ENCODE data around the gene ZBTB7B.

Gene ZBTB7B

GRCh38 chr1:155042789-155043188, 40.2 kb downstream of the ZBTB7B start:
- TF ChIP-seq, protein P1, sequence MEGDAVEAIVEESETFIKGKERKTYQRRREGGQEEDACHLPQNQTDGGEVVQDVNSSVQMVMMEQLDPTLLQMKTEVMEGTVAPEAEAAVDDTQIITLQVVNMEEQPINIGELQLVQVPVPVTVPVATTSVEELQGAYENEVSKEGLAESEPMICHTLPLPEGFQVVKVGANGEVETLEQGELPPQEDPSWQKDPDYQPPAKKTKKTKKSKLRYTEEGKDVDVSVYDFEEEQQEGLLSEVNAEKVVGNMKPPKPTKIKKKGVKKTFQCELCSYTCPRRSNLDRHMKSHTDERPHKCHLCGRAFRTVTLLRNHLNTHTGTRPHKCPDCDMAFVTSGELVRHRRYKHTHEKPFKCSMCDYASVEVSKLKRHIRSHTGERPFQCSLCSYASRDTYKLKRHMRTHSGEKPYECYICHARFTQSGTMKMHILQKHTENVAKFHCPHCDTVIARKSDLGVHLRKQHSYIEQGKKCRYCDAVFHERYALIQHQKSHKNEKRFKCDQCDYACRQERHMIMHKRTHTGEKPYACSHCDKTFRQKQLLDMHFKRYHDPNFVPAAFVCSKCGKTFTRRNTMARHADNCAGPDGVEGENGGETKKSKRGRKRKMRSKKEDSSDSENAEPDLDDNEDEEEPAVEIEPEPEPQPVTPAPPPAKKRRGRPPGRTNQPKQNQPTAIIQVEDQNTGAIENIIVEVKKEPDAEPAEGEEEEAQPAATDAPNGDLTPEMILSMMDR (IDR thresholded peaks at IDR 0.05; ENCODE audit: low read depth, low read length, missing control alignments) = no peak
- H3K4me3 ChIP-seq (ENCODE audit: low read depth, low read length) = no peak overlapping the region
- DNase-seq (ENCODE audit: low read depth) = no peak
- in situ Hi-C loops (cut with HindIII; ENCODE audit: low sequenced_read_pairs) = no loop called here

GRCh38 chr1:155043301-155043702, 40.7 kb downstream of the ZBTB7B start:
- in situ Hi-C loops (cut with HindIII; ENCODE audit: low sequenced_read_pairs) = no loop called here
- H3K4me3 ChIP-seq (ENCODE audit: low read depth, low read length) = no peak overlapping the region
- no peak for DNase-seq (ENCODE audit: low read depth)
- TF ChIP-seq, protein P1 (IDR thresholded peaks at IDR 0.05; ENCODE audit: low read depth, low read length, missing control alignments) = no peak

GRCh38 chr1:155043793-155044192, 41.2 kb downstream of the ZBTB7B start:
- in situ Hi-C loops (cut with HindIII; ENCODE audit: low sequenced_read_pairs) = no loop called here
- DNase-seq (ENCODE audit: low read depth) = no peak
- no peak overlapping the region for H3K4me3 ChIP-seq (ENCODE audit: low read depth, low read length)
- TF ChIP-seq, protein P1 (IDR thresholded peaks at IDR 0.05; ENCODE audit: low read depth, low read length, missing control alignments) = no peak

DNA sequence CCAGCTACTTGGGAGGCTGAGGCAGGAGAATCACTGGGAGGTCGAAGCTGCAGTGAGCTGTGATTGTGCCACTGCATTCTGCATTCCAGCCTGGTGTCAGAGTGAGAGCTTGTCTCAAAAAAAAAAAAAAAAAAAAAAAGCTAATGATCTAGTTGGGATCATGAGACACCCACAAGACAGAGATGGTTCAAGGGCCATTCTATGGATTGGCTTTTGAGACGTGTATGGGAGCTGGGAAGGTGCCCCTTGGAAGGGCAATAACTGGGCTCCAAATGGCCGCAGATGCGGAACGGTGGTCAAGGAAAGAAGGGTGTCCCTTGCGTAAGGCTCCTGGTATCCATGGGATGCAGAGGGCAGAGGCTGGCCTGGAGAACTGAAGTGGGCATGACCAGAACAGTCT, 41.8 kb downstream of the ZBTB7B start:
- in situ Hi-C loops (cut with HindIII; ENCODE audit: low sequenced_read_pairs) = no loop called here
- H3K4me3 ChIP-seq (ENCODE audit: low read depth, low read length) = no peak overlapping the region
- TF ChIP-seq, protein P1 (IDR thresholded peaks at IDR 0.05; ENCODE audit: low read depth, low read length, missing control alignments) = no peak
- no peak for DNase-seq (ENCODE audit: low read depth)

- in situ Hi-C loops (cut with HindIII; ENCODE audit: low sequenced_read_pairs) = no loop called here
These were observed 42.4 kb downstream of the ZBTB7B start for GRCh38 chr1:155044812-155045657.

DNA sequence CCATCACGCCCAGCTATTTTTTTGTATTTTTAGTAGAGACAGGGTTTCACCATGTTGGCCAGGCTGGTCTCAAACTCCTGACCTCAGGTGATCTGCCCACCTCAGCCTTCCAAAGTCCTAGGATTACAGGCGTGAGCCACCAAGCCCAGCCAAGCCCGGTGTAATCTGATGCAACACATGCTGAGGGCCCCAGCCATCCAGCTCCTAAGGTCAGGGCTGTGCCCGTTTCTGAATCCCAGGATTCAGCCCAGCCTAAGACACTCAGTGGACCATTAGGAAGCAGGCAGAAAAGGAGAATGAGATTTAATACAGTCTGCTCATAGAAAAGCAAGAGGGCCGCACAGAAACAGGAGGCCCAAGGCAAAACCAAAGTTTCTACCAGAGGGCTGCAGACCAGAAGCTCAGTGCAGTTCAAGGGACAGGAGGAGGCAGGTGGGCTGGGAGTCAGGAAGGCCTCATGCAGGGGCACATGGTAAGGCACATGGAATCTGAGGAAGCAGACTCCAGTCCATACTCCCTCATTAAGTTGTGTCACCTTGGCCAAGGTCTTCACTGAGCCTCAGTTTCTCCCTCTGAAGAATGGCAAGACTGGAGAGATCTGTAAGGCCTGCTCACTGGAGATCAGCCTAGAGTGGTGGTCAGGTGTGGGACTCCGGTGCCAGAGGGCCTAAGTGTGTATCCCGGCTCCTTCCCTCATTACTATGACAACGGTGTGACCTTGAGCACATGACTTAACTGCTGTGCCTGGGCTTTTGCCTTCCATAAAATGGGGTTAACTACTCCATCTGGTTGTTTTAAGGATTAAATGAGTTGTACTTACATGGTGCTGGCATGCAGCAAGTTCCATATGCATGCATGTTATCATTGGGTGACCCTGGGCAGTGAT, 46.1 kb downstream of the ZBTB7B start:
- TF ChIP-seq, protein P1 (IDR thresholded peaks at IDR 0.05; ENCODE audit: low read depth, low read length, missing control alignments) = no peak
- in situ Hi-C loops (cut with HindIII; ENCODE audit: low sequenced_read_pairs) = no loop called here
- no peak overlapping the region for H3K4me3 ChIP-seq (ENCODE audit: low read depth, low read length)
- DNase-seq (ENCODE audit: low read depth) = no peak

More at GRCh38 chr1:155044812-155045657, 42.4 kb downstream of the ZBTB7B start:
- H3K4me3 ChIP-seq (ENCODE audit: low read depth, low read length) = no peak overlapping the region
- TF ChIP-seq, protein P1 (IDR thresholded peaks at IDR 0.05; ENCODE audit: low read depth, low read length, missing control alignments) = peak; percentile 69
- DNase-seq (ENCODE audit: low read depth) = peak; percentile 42
